Measurements from ENCODE around the gene POMC.
"Not testable (repeated sequence)": the region's sequence is repeated elsewhere in the genome, so short reads cannot be mapped to it uniquely, and the experiment has no call there.

The POMC gene

DNA sequence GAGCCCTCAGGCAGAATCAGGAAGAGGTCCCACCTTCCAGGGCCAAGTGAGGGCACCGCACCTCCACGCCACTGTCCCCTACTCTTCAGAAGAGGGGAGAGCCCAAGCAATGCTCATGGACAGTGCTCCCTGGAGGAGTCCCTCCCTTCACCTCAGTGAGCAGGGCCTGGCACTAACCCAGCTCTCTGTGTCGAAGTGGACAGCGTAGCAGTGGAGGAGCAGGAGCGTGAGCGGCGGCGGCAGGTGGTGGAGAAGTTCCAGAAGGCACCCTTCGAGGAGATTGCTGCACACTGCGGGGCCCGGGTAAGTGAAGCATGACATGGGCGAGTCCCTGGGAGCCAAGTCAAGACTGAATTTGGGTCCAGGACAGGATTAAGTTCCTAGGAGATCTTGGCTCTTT is 16.7 kb downstream of the POMC start:
- no peaks in the 10 kb centered on the region for H4K20me1 ChIP-seq (ENCODE audit: control insufficient read depth, insufficient read depth, low read depth, low read length)
- no peaks in the 10 kb centered on the region for H3F3A ChIP-seq (ENCODE audit: control insufficient read depth, insufficient read depth)
- H3K36me3 ChIP-seq (ENCODE audit: control insufficient read depth, low read length), result no peaks in the 10 kb centered on the region
- H3K9me2 ChIP-seq (replicated peaks; ENCODE audit: control insufficient read depth, low read length), result no peaks in the 10 kb centered on the region
- H3K27me3 ChIP-seq (ENCODE audit: control insufficient read depth, low read length), result peaks cover 18% of the 10 kb centered on the region
- H3K27ac ChIP-seq (ENCODE audit: low read depth, low read length), result no peak overlapping the region
- no peaks in the 10 kb centered on the region for H3K79me2 ChIP-seq (ENCODE audit: control insufficient read depth, low read length)
- H3K4me2 ChIP-seq (ENCODE audit: low read length), result no peak overlapping the region
- no peaks in the 10 kb centered on the region for H3K4me1 ChIP-seq (ENCODE audit: control insufficient read depth, low read length)
- H3K4me3 ChIP-seq (ENCODE audit: low read length), result no peak overlapping the region
- TF ChIP-seq, protein P1, sequence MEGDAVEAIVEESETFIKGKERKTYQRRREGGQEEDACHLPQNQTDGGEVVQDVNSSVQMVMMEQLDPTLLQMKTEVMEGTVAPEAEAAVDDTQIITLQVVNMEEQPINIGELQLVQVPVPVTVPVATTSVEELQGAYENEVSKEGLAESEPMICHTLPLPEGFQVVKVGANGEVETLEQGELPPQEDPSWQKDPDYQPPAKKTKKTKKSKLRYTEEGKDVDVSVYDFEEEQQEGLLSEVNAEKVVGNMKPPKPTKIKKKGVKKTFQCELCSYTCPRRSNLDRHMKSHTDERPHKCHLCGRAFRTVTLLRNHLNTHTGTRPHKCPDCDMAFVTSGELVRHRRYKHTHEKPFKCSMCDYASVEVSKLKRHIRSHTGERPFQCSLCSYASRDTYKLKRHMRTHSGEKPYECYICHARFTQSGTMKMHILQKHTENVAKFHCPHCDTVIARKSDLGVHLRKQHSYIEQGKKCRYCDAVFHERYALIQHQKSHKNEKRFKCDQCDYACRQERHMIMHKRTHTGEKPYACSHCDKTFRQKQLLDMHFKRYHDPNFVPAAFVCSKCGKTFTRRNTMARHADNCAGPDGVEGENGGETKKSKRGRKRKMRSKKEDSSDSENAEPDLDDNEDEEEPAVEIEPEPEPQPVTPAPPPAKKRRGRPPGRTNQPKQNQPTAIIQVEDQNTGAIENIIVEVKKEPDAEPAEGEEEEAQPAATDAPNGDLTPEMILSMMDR (IDR thresholded peaks at IDR 0.05; ENCODE audit: low read depth, low read length, poor library complexity, severe bottlenecking), result no peak
- no peak for TF ChIP-seq EZH2phosphoT487 (IDR thresholded peaks at IDR 0.05; ENCODE audit: borderline replicate concordance, low read length)
- no peaks in the 10 kb centered on the region for H3K9me3 ChIP-seq (ENCODE audit: control insufficient read depth, insufficient read depth, low read length)

GRCh38 chr2:25150993-25151392 is 17.4 kb downstream of the POMC start:
- not testable (repeated sequence) for H3K79me2 ChIP-seq (ENCODE audit: control insufficient read depth, low read length); H4K20me1 ChIP-seq (ENCODE audit: control insufficient read depth, insufficient read depth, low read depth, low read length); H3K9me2 ChIP-seq (replicated peaks; ENCODE audit: control insufficient read depth, low read length); H3K9me3 ChIP-seq (ENCODE audit: control insufficient read depth, insufficient read depth, low read length); H3K4me3 ChIP-seq (ENCODE audit: low read length); H3F3A ChIP-seq (ENCODE audit: control insufficient read depth, insufficient read depth); H3K27ac ChIP-seq (ENCODE audit: low read depth, low read length); H3K4me2 ChIP-seq (ENCODE audit: low read length); H3K4me1 ChIP-seq (ENCODE audit: control insufficient read depth, low read length); H3K36me3 ChIP-seq (ENCODE audit: control insufficient read depth, low read length)
- H3K27me3 ChIP-seq (ENCODE audit: control insufficient read depth, low read length), result peaks cover 18% of the 10 kb centered on the region

DNA sequence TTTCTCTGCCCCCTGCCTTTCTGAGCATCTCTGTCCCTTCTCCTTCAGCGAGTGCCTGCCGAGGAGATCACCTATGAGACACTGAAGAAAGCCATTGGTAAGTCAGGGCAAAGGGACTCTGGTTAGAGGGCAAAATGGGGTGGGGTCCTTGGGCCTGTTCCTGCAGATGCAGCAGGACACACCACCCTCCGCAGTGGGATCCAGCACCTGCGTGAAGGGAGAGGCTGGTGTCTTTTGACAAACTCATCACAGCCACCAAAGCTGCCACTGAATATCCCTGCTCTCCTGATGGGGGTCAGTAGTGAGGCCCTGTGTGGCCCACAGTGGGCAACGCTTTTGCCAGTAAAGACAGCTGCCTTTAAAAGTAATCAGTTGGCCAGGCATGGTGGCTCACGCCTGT is 18.7 kb downstream of the POMC start:
- Histone ChIP-seq H3K9me2 (replicated peaks; ENCODE audit: control insufficient read depth, low read length) (no peaks in the 10 kb centered on the region), H3K27me3 (ENCODE audit: control insufficient read depth, low read length) (peaks cover 8% of the 10 kb centered on the region), H3F3A (ENCODE audit: control insufficient read depth, insufficient read depth) (no peaks in the 10 kb centered on the region), H3K4me2 (ENCODE audit: low read length) (no peak overlapping the region), H4K20me1 (ENCODE audit: control insufficient read depth, insufficient read depth, low read depth, low read length) (no peaks in the 10 kb centered on the region), H3K4me3 (ENCODE audit: low read length) (no peak overlapping the region), H3K4me1 (ENCODE audit: control insufficient read depth, low read length) (no peaks in the 10 kb centered on the region), H3K9me3 (ENCODE audit: control insufficient read depth, insufficient read depth, low read length) (no peaks in the 10 kb centered on the region), H3K27ac (ENCODE audit: low read depth, low read length) (no peak overlapping the region), H3K79me2 (ENCODE audit: control insufficient read depth, low read length) (no peaks in the 10 kb centered on the region), H3K36me3 (ENCODE audit: control insufficient read depth, low read length) (no peaks in the 10 kb centered on the region)
- no peak for TF ChIP-seq EZH2phosphoT487 (IDR thresholded peaks at IDR 0.05; ENCODE audit: borderline replicate concordance, low read length)
- TF ChIP-seq, protein P1 (IDR thresholded peaks at IDR 0.05; ENCODE audit: low read depth, low read length, poor library complexity, severe bottlenecking), result no peak

DNA sequence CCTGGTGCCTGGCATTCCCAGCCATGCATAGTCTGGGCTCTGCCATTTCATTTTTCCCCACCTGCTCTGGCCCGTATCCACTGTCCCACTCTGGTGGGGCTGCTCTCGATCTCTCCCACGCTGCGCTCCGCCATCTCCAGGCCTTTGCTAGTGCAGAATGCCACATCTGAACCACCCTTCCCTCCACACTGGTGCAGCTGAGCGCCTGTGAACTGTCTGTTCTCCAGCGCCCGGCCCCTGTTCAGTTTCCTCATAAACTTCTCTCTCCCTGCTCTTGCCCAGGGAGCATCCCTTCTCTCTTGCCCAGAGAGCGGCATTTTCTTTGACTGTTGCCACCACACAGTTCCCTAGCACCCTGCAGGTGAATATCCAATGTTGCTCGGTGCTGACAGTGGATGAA is 21.5 kb downstream of the POMC start:
- no peaks in the 10 kb centered on the region for H4K20me1 ChIP-seq (ENCODE audit: control insufficient read depth, insufficient read depth, low read depth, low read length)
- no peaks in the 10 kb centered on the region for H3F3A ChIP-seq (ENCODE audit: control insufficient read depth, insufficient read depth)
- no peaks in the 10 kb centered on the region for H3K36me3 ChIP-seq (ENCODE audit: control insufficient read depth, low read length)
- TF ChIP-seq EZH2phosphoT487 (IDR thresholded peaks at IDR 0.05; ENCODE audit: borderline replicate concordance, low read length), result no peak
- TF ChIP-seq, protein P1 (IDR thresholded peaks at IDR 0.05; ENCODE audit: low read depth, low read length, poor library complexity, severe bottlenecking), result no peak
- H3K27ac ChIP-seq (ENCODE audit: low read depth, low read length), result no peak overlapping the region
- no peaks in the 10 kb centered on the region for H3K9me3 ChIP-seq (ENCODE audit: control insufficient read depth, insufficient read depth, low read length)
- H3K9me2 ChIP-seq (replicated peaks; ENCODE audit: control insufficient read depth, low read length), result no peaks in the 10 kb centered on the region
- H3K27me3 ChIP-seq (ENCODE audit: control insufficient read depth, low read length), result peaks cover 6% of the 10 kb centered on the region
- no peaks in the 10 kb centered on the region for H3K4me1 ChIP-seq (ENCODE audit: control insufficient read depth, low read length)
- no peak overlapping the region for H3K4me3 ChIP-seq (ENCODE audit: low read length)
- H3K79me2 ChIP-seq (ENCODE audit: control insufficient read depth, low read length), result no peaks in the 10 kb centered on the region
- H3K4me2 ChIP-seq (ENCODE audit: low read length), result no peak overlapping the region
